ENCODE data around the gene ALDH9A1.

Gene ALDH9A1

DNA sequence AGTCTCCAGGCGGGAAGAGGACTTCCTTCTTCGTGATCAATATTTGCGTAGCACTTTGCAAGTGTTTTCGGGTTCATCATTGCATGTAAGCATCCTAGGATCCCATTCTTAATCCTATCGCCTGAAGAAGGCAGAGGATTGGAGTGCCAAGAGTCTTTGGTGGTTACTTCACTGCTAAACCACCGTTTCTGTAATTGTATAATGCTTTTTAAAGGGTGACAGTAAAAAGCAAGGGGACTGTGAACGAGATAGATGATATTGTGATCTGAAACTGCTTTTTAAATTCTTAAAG is 345 bp upstream of the ALDH9A1 start:
- peaks cover 27% of the 10 kb centered on the region for H3K4me1 ChIP-seq (ENCODE audit: control insufficient read depth, low read length)
- peak overlapping the region; percentile 92 for H3K27ac ChIP-seq (ENCODE audit: low read depth, low read length)
- no peaks in the 10 kb centered on the region for H3K9me2 ChIP-seq (replicated peaks; ENCODE audit: control insufficient read depth, low read length)
- H3K27me3 ChIP-seq (ENCODE audit: control insufficient read depth, low read length): peaks cover 8% of the 10 kb centered on the region
- H3K9me3 ChIP-seq (ENCODE audit: control insufficient read depth, insufficient read depth, low read length): no peaks in the 10 kb centered on the region
- peak overlapping the region; percentile 90 for H3K4me3 ChIP-seq (ENCODE audit: low read length)
- TF ChIP-seq, protein P1, sequence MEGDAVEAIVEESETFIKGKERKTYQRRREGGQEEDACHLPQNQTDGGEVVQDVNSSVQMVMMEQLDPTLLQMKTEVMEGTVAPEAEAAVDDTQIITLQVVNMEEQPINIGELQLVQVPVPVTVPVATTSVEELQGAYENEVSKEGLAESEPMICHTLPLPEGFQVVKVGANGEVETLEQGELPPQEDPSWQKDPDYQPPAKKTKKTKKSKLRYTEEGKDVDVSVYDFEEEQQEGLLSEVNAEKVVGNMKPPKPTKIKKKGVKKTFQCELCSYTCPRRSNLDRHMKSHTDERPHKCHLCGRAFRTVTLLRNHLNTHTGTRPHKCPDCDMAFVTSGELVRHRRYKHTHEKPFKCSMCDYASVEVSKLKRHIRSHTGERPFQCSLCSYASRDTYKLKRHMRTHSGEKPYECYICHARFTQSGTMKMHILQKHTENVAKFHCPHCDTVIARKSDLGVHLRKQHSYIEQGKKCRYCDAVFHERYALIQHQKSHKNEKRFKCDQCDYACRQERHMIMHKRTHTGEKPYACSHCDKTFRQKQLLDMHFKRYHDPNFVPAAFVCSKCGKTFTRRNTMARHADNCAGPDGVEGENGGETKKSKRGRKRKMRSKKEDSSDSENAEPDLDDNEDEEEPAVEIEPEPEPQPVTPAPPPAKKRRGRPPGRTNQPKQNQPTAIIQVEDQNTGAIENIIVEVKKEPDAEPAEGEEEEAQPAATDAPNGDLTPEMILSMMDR (IDR thresholded peaks at IDR 0.05; ENCODE audit: low read depth, low read length, poor library complexity, severe bottlenecking): no peak
- TF ChIP-seq EZH2phosphoT487 (IDR thresholded peaks at IDR 0.05; ENCODE audit: borderline replicate concordance, low read length): no peak
- peak overlapping the region; percentile 94 for H3K4me2 ChIP-seq (ENCODE audit: low read length)
- peaks cover 8% of the 10 kb centered on the region; the same call in 1 of the 2 replicates for H3F3A ChIP-seq (ENCODE audit: control insufficient read depth, insufficient read depth)
- peaks cover 25% of the 10 kb centered on the region for H3K79me2 ChIP-seq (ENCODE audit: control insufficient read depth, low read length)
- H3K36me3 ChIP-seq (ENCODE audit: control insufficient read depth, low read length): peaks cover 6% of the 10 kb centered on the region; the same call in 1 of the 2 replicates
- H4K20me1 ChIP-seq (ENCODE audit: control insufficient read depth, insufficient read depth, low read depth, low read length): no peaks in the 10 kb centered on the region; the same call in 1 of the 2 replicates

DNA sequence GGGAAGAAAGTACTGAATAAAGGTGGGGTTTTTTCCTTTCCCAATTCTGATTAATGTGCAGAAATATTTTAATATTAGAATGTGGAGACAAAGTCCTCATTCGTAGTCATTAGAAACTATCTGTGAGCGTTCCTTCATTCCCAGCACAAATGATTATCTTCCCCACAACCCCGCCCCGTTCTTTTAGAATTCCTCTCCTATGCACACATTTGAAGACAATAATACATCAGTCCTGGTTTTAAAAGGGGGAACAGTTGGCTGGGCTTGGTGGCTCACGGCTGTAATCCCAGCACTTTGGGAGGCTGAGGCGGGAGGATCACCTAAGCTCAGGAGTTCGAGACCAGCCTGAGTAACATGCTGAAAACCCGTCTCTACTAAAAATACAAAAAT is 876 bp downstream of the ALDH9A1 start:
- H3K9me3 ChIP-seq (ENCODE audit: control insufficient read depth, insufficient read depth, low read length): no peaks in the 10 kb centered on the region
- H3K36me3 ChIP-seq (ENCODE audit: control insufficient read depth, low read length): peaks cover 6% of the 10 kb centered on the region; the same call in 1 of the 2 replicates
- H4K20me1 ChIP-seq (ENCODE audit: control insufficient read depth, insufficient read depth, low read depth, low read length): no peaks in the 10 kb centered on the region; the same call in 1 of the 2 replicates
- peaks cover 8% of the 10 kb centered on the region for H3K27me3 ChIP-seq (ENCODE audit: control insufficient read depth, low read length)
- H3K79me2 ChIP-seq (ENCODE audit: control insufficient read depth, low read length): peaks cover 25% of the 10 kb centered on the region
- H3K4me1 ChIP-seq (ENCODE audit: control insufficient read depth, low read length): peaks cover 26% of the 10 kb centered on the region
- no peaks in the 10 kb centered on the region for H3K9me2 ChIP-seq (replicated peaks; ENCODE audit: control insufficient read depth, low read length)
- TF ChIP-seq, protein P1 (IDR thresholded peaks at IDR 0.05; ENCODE audit: low read depth, low read length, poor library complexity, severe bottlenecking): no peak
- TF ChIP-seq EZH2phosphoT487 (IDR thresholded peaks at IDR 0.05; ENCODE audit: borderline replicate concordance, low read length): no peak
- H3F3A ChIP-seq (ENCODE audit: control insufficient read depth, insufficient read depth): peaks cover 8% of the 10 kb centered on the region; the same call in 1 of the 2 replicates
- H3K4me2 ChIP-seq (ENCODE audit: low read length): peak overlapping the region; percentile 94
- H3K4me3 ChIP-seq (ENCODE audit: low read length): peak overlapping the region; percentile 90
- H3K27ac ChIP-seq (ENCODE audit: low read depth, low read length): peak overlapping the region; percentile 92

DNA sequence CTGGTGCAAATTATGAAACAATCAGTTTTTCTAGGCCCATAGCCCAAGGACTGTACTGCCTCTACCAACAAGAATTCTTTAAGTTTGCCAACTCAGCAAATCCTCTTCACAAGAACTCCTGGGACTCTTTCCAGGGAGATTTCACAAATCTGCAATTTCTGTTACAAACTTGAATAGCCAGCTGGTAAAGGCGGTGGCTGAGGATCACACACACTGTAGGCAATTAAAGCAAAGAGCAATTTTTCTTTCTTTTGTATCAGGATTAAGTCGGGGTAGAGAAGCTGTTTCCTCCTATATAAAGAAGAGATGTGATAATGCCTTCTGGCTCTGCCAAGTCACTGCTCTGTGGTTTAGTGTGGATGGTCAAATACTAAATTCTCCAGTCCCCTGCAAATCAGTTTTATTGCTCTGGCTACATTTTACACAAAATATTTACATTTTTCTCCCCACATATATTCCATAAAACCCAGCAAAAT is 1.7 kb downstream of the ALDH9A1 start:
- H3K27ac ChIP-seq (ENCODE audit: low read depth, low read length): no peak overlapping the region

More for the DNA sequence above, 1.7 kb downstream of the ALDH9A1 start:
- no peaks in the 10 kb centered on the region for H3K9me2 ChIP-seq (replicated peaks; ENCODE audit: control insufficient read depth, low read length)
- H3K27me3 ChIP-seq (ENCODE audit: control insufficient read depth, low read length): peaks cover 8% of the 10 kb centered on the region
- peaks cover 19% of the 10 kb centered on the region for H3K4me1 ChIP-seq (ENCODE audit: control insufficient read depth, low read length)
- H3K79me2 ChIP-seq (ENCODE audit: control insufficient read depth, low read length): peaks cover 26% of the 10 kb centered on the region
- H3K4me2 ChIP-seq (ENCODE audit: low read length): peak overlapping the region; percentile 94
- peaks cover 6% of the 10 kb centered on the region; the same call in 1 of the 2 replicates for H3K36me3 ChIP-seq (ENCODE audit: control insufficient read depth, low read length)
- H4K20me1 ChIP-seq (ENCODE audit: control insufficient read depth, insufficient read depth, low read depth, low read length): no peaks in the 10 kb centered on the region; the same call in 1 of the 2 replicates
- peak overlapping the region; percentile 90 for H3K4me3 ChIP-seq (ENCODE audit: low read length)
- TF ChIP-seq EZH2phosphoT487 (IDR thresholded peaks at IDR 0.05; ENCODE audit: borderline replicate concordance, low read length): no peak
- TF ChIP-seq, protein P1 (IDR thresholded peaks at IDR 0.05; ENCODE audit: low read depth, low read length, poor library complexity, severe bottlenecking): no peak
- no peaks in the 10 kb centered on the region for H3K9me3 ChIP-seq (ENCODE audit: control insufficient read depth, insufficient read depth, low read length)
- H3F3A ChIP-seq (ENCODE audit: control insufficient read depth, insufficient read depth): peaks cover 8% of the 10 kb centered on the region; the same call in 1 of the 2 replicates

Measured in DOHH2 (cell line).